Ovary (tissue), 3 donors: ENCODE measurements around the gene ARID2.

Experiments used
- EP300 ChIP-seq: sonication (generic); formaldehyde crosslinking; IDR thresholded peaks from one replicate; pipeline ENCODE4 v1.6.1; 2017; ENCODE audit warnings: antibody characterized with exemption
- POLR2A ChIP-seq: fragments of 450-650 bp; IDR thresholded peaks from one replicate; pipeline ENCODE4 v1.6.1; 2017; ENCODE audit warnings: antibody characterized with exemption, mild to moderate bottlenecking, moderate library complexity
- TF ChIP-seq, protein P1 (sequence below), 3 donors: fragments of 450-650 bp in 2 of 3; fragments of 200-600 bp in 1 of 3; IDR thresholded peaks; one replicate each; pipeline versions ENCODE4 v1.5.1 to v1.8.0; 2016 to 2022; ENCODE audit warnings: antibody characterized with exemption in 3 of 3, mild to moderate bottlenecking in 1 of 3
- donor health status: DM: no; HTN: no; CAD: no.

DNA sequence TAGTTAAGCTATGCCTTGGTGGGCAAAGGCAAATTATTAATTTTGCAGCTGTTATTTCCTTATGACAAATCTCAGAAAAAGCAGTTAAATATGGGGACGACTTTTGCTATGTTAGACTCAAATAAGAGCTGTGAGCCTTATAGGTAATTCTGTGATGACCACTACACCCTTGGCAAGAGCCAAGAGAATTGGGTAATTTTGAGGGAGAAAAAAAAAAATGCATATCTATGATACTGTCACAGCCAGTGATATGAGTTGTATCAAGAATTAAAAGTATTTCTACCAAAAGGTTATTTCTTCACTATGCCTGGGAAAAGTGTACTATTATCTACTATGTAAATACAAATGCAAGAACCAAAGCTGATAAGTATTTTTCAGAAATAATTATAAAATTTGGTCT lies 216.9 kb downstream of the ARID2 start:
- TF ChIP-seq, protein P1, sequence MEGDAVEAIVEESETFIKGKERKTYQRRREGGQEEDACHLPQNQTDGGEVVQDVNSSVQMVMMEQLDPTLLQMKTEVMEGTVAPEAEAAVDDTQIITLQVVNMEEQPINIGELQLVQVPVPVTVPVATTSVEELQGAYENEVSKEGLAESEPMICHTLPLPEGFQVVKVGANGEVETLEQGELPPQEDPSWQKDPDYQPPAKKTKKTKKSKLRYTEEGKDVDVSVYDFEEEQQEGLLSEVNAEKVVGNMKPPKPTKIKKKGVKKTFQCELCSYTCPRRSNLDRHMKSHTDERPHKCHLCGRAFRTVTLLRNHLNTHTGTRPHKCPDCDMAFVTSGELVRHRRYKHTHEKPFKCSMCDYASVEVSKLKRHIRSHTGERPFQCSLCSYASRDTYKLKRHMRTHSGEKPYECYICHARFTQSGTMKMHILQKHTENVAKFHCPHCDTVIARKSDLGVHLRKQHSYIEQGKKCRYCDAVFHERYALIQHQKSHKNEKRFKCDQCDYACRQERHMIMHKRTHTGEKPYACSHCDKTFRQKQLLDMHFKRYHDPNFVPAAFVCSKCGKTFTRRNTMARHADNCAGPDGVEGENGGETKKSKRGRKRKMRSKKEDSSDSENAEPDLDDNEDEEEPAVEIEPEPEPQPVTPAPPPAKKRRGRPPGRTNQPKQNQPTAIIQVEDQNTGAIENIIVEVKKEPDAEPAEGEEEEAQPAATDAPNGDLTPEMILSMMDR (IDR thresholded peaks at IDR 0.05): no peak
- no peak for TF ChIP-seq POLR2A
- TF ChIP-seq EP300: no peak
